Ovary (tissue), 1 donor: ENCODE measurements around the gene NEURL1B.

Experiments
- EP300 ChIP-seq: sonication (generic); formaldehyde crosslinking; IDR thresholded peaks from one replicate; pipeline ENCODE4 v1.6.1; 2017; ENCODE audit warnings: antibody characterized with exemption
- POLR2A ChIP-seq: fragments of 450-650 bp; IDR thresholded peaks from one replicate; pipeline ENCODE4 v1.6.1; 2017; ENCODE audit warnings: antibody characterized with exemption, mild to moderate bottlenecking, moderate library complexity

DNA sequence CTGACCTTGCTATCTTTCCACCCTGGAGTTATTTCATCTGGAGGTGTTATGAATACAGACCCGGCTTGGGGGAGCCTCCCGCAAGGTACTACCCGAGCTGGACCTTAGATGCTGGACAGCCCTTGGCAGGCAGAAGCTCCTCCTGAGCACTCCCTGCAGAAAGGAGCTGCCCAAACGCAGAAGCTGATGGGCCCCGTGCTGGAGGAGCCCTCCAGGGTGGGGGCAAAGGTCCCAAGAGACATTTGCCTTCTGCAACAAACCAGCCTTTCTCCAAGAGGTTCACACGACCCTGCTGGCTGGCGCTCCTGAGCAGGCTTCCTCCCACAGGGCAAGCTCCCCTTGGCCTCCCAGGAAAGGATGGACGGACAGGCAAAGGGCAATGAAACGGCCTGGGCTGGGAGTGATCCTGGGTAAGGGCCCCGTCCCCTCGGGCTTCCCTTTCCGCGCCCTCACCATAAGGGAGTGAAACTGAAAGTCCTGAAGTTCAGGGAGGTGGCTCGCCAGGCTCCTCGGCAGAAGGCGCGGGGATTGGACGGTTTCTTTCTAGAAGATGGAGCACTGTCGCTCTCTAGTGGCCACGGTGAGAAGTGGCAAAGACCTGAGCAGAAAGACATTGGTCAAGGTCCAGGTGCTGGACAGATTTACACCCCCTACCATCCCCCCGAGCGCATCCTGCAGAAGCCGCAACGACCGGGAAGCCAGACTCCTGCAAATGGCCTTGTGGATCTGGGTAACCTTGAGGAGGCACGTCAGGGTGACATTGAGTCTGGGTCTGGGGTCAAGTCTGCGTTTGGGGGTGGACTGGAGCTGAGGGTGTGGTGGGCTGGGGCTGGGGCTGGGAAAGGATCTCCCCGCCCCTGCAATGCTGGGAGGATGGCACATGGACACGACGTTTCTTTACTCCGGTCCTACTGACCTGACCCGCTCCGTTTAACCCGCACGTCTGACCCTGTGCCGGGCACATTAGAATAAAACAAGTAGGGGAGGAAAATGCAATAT lies 56.4 kb downstream of the NEURL1B start:
- TF ChIP-seq POLR2A: peak; percentile 40
- TF ChIP-seq EP300: no peak
